ENCODE results near the gene FUS. TPM values are rescaled to one million over a fixed set of nuclear protein-coding genes. Genes with fewer than 3 reads are reported as not detected.

The FUS gene
- total and polyA plus RNA-seq, 2 of the 13 experiments (the other 11 are each of a cell fraction or from before 2014, with no cell fraction given) = 68.1 to 168 TPM

- peak; percentile 28; the same call in 1 of the 2 replicates for TF ChIP-seq XBP1 (CRISPR knock-in tag; IDR thresholded peaks at IDR 0.05)
- no peak; the same call in 1 of the 2 replicates for TF ChIP-seq CREB3 (CRISPR knock-in tag; IDR thresholded peaks at IDR 0.05)
- no peak for TF ChIP-seq ZNF577 (CRISPR knock-in tag; IDR thresholded peaks at IDR 0.05; ENCODE audit: borderline replicate concordance, low read depth)
- TF ChIP-seq PITX1 (CRISPR knock-in tag; IDR thresholded peaks at IDR 0.05) = peak; percentile 18; the same call in 1 of the 2 replicates
- TF ChIP-seq ZNF232 (CRISPR knock-in tag; IDR thresholded peaks at IDR 0.05; ENCODE audit: borderline replicate concordance) = peak; percentile 5; the same call in 1 of the 2 replicates
- TF ChIP-seq PPARG (CRISPR knock-in tag; conservative IDR thresholded peaks at IDR 0.05) = no peak
- TF ChIP-seq ZNF629 (CRISPR knock-in tag; conservative IDR thresholded peaks at IDR 0.05) = no peak
- TF ChIP-seq BORCS8-MEF2B (CRISPR knock-in tag; IDR thresholded peaks at IDR 0.05) = no peak
- peak; percentile 0; the same call in 1 of the 2 replicates for TF ChIP-seq TBX2 (CRISPR knock-in tag; IDR thresholded peaks at IDR 0.05; ENCODE audit: borderline replicate concordance)
- TF ChIP-seq KDM1A (CRISPR knock-in tag; IDR thresholded peaks at IDR 0.05) = peak; percentile 21; the same call in 1 of the 2 replicates
- TF ChIP-seq MTA3 (CRISPR knock-in tag; IDR thresholded peaks at IDR 0.05) = 0 out of 2 replicates have a peak, but pooled peaks have one; percentile 65
- TF ChIP-seq ZNF142 (CRISPR knock-in tag; IDR thresholded peaks at IDR 0.05) = 0 out of 2 replicates have a peak, but pooled peaks have one; percentile 33
- TF ChIP-seq XRCC5 (optimal IDR thresholded peaks at IDR 0.05; ENCODE audit: low read length) = peak; percentile 8
- TF ChIP-seq RCOR2 (CRISPR knock-in tag; IDR thresholded peaks at IDR 0.05) = 0 out of 2 replicates have a peak, but pooled peaks have one; percentile 5
- TF ChIP-seq ZNF83 (CRISPR knock-in tag; IDR thresholded peaks at IDR 0.05; ENCODE audit: borderline replicate concordance) = 0 out of 2 replicates have a peak, but pooled peaks have one; percentile 35
- TF ChIP-seq THAP8 (CRISPR knock-in tag; IDR thresholded peaks at IDR 0.05; ENCODE audit: borderline replicate concordance) = peak; percentile 87; the same call in 1 of the 2 replicates
- no peak for TF ChIP-seq ZNF597 (CRISPR knock-in tag; IDR thresholded peaks at IDR 0.05)
- peak; percentile 70; the same call in 1 of the 2 replicates for TF ChIP-seq UBTF (CRISPR knock-in tag; IDR thresholded peaks at IDR 0.05)
Measured at GRCh38 chr16:31179219-31179746, 656 bp upstream of the FUS start (continued).

Measured in HepG2 (cell line).